ENCODE results near the gene MUC13. TPM values are rescaled to one million over a fixed set of nuclear protein-coding genes. Genes with fewer than 3 reads are reported as not detected.

MUC13 gene
- total RNA-seq, 1 donor from 2014 or later: not detected

DNA sequence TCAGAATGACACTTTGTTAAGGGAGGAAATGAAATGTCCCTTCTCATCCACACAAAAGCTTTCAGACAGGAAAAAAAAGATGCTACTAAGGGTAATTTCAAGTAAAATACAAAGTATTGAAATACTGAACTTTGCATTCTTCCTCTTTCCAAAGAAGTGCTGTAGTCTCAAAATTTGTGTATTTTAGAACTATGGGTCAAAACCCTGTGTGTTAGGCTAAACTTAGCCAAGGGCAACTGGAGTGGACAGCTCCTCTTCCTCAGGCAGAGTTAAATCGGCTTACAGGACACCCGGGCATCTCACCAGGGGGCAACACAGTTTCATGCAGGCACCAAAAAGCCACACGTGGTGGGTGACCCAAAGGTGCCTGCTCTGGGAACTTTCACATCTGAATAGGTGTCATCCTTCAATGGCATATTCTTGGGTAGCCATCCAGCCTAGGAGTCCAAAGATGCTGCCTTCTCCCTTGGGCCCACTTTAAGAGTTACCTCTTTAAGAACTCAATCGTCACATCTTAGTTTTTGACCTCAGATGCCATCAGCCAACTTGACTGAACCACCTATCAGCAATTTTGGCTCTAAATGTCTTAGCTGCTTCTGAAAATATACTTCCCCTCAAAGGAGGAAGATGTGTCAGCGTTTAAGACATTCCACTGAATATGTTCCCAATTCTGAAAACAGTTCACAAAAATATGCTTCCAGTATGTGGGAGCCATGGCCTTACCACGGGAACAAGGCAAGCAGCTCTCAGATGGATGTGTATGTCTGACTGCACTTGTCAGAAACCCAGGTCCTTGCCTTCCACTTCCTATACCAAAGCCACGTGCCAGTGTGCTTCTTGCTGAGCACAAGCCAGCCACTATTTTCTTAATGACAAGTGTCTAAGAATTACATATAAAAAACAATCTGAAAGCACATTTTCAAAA lies 32.2 kb upstream of the MUC13 start:
- TF ChIP-seq, protein P1, sequence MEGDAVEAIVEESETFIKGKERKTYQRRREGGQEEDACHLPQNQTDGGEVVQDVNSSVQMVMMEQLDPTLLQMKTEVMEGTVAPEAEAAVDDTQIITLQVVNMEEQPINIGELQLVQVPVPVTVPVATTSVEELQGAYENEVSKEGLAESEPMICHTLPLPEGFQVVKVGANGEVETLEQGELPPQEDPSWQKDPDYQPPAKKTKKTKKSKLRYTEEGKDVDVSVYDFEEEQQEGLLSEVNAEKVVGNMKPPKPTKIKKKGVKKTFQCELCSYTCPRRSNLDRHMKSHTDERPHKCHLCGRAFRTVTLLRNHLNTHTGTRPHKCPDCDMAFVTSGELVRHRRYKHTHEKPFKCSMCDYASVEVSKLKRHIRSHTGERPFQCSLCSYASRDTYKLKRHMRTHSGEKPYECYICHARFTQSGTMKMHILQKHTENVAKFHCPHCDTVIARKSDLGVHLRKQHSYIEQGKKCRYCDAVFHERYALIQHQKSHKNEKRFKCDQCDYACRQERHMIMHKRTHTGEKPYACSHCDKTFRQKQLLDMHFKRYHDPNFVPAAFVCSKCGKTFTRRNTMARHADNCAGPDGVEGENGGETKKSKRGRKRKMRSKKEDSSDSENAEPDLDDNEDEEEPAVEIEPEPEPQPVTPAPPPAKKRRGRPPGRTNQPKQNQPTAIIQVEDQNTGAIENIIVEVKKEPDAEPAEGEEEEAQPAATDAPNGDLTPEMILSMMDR (IDR thresholded peaks at IDR 0.05): no peak
- ATAC-seq (no peak), DNase-seq (no peak)
- Histone ChIP-seq H3K36me3 (peaks cover 35% of the 10 kb centered on the region), H3K4me1 (no peaks in the 10 kb centered on the region), H3K9me3 (no peaks in the 10 kb centered on the region), H3K4me3 (no peak overlapping the region), H3K27ac (no peak overlapping the region), H3K27me3 (no peaks in the 10 kb centered on the region)
- intact Hi-C loops (cut with DNase I): no loop called here

DNA sequence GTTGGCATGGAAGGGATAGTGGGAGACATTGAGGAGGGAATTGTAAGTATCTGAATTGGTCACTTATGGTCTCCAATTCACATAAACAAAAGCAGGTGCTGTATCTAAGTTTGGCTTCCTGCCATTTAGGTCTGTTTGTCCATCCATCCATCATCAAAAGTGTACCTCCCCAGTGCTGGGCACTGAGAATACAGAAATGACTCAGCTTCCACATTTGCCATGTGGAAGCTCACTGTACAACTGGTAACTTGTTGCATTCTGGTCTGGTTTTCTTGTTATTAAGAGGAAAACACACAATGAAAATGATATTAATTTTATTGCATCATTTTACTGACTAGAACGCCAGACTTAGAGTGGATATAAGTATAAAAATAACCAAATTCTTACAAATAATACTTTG lies 30.9 kb upstream of the MUC13 start:
- no peak overlapping the region for H3K4me3 ChIP-seq
- DNase-seq (no peak), ATAC-seq (no peak)
- TF ChIP-seq, protein P1 (IDR thresholded peaks at IDR 0.05): no peak
- H3K27ac ChIP-seq: no peak overlapping the region
- no peaks in the 10 kb centered on the region for H3K27me3 ChIP-seq
- intact Hi-C loops (cut with DNase I): no loop called here
- no peaks in the 10 kb centered on the region for H3K4me1 ChIP-seq
- peaks cover 21% of the 10 kb centered on the region for H3K36me3 ChIP-seq
- no peaks in the 10 kb centered on the region for H3K9me3 ChIP-seq

- H3K27me3 ChIP-seq: no peaks in the 10 kb centered on the region
- H3K4me1 ChIP-seq: no peaks in the 10 kb centered on the region
- TF ChIP-seq, protein P1 (IDR thresholded peaks at IDR 0.05): no peak
- ATAC-seq: no peak
- H3K36me3 ChIP-seq: peaks cover 11% of the 10 kb centered on the region
- H3K9me3 ChIP-seq: no peaks in the 10 kb centered on the region
- intact Hi-C loops (cut with DNase I): no loop called here
- H3K4me3 ChIP-seq: no peak overlapping the region
- DNase-seq: no peak
- H3K27ac ChIP-seq: no peak overlapping the region
Measured at GRCh38 chr3:124964387-124964786, 29.8 kb upstream of the MUC13 start.

DNA sequence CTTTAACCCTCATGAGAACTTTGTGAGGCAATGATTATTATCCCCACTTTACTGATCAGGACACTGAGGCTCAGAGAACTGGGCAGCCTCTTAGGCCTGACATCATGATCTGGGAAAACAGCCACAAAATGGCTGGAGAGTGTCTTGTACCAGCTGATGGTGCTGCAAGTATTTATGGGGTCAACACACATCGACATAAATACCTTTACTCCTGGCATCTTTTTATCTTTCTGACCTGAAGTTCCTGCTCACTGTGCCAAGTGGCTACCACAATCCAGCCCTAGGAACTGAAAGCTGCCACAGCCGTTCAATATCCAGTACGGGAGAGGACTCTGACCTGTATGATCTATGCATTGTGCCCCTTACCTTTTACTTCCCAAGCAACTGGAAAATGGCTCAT lies 29.2 kb upstream of the MUC13 start:
- Histone ChIP-seq H3K4me3 (no peak overlapping the region), H3K4me1 (no peaks in the 10 kb centered on the region), H3K27ac (no peak overlapping the region), H3K27me3 (no peaks in the 10 kb centered on the region), H3K9me3 (no peaks in the 10 kb centered on the region), H3K36me3 (peaks cover 4% of the 10 kb centered on the region)
- ATAC-seq: no peak
- no peak for DNase-seq
- intact Hi-C loops (cut with DNase I): no loop called here
- TF ChIP-seq, protein P1 (IDR thresholded peaks at IDR 0.05): no peak

DNA sequence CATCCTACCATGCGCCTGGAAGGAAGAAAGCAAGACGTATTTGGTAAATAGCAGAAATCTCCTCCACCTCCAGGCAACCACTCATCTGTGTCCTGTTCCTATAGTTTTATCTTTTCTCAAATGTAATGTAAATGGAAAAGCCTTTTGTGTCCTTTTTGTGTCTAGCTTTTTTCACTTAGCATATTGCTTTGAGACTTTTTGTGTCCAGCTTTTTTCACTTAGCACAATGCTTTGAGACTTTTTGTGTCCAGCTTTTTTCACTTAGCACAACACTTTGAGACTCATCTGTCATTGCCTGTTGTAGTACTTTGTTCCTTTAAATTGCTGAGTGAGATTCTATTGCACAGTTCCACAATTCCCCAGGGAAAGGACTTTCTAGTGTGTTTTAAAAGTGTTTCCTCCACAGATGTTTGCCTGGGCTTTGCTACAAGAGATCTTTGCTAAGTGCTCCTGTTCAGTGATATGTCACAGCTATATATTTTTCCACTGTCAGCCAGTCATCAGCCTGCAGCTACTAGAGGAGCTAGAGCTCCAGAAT lies 27.9 kb upstream of the MUC13 start:
- intact Hi-C loops (cut with DNase I): no loop called here
- Histone ChIP-seq H3K27me3 (no peaks in the 10 kb centered on the region), H3K36me3 (no peaks in the 10 kb centered on the region), H3K4me1 (no peaks in the 10 kb centered on the region), H3K9me3 (no peaks in the 10 kb centered on the region), H3K27ac (no peak overlapping the region), H3K4me3 (no peak overlapping the region)
- DNase-seq (no peak), ATAC-seq (no peak)
- TF ChIP-seq, protein P1 (IDR thresholded peaks at IDR 0.05): no peak

Data from upper lobe of right lung (tissue), 1 donor.